GM19372 (cell line): ENCODE results near the gene IQCM.

Experiments
- ATAC-seq: cut with Tn5 transposase; IDR thresholded peaks from one replicate; pipeline ENCODE4 v1.9.1; 2021; ENCODE audit warnings: mild to moderate bottlenecking, low read depth, moderate library complexity; ENCODE audit not compliant: unreplicated experiment

The IQCM gene, protein sequence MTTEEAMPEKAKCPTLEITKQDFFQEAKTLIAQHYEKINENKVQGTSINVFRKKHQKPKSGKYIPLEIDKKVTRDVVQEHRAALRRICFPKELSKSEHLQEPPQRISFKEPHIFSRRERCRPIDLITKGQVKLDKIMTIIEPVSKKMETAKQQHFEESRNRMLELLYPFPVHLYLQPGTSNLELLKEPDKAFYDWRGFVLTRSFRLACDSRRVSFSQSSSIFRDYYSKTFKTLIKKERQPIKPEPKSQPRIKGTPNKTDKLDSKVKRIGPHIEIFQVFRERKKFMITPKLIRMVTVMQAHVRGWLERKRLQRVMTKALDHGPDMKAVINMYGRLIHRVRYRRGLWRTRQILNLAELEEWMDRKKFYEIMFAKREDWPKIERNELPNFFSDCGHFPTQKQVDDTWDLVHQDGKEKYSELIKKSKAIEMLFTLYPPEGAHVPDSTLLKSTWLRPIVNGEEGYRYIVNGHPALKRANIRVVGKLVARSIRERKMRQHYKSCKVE

DNA sequence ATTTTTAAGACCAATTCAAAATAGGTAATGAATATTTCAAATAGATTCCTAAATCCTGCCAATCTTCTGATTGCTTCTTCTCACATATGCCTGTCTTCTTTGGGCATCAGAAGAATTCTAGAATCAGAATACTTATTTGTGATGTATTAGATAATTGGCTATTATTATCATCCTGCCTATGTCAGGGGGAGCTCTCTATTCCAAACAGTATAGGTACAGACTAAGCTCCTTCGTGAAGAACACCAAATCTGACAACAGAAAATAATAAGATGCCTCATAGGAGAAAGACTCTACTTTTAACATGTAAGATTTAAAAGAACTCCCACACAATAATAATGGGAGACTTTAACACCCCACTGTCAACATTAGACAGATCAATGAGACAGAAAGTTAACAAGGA, at the start of gene IQCM:
TSS of gene IQCM (minus strand) at position 101 of the 400 bp plus-strand sequence. CDS start 73,152 bp downstream, outside the sequence.
- ATAC-seq: no peak

DNA sequence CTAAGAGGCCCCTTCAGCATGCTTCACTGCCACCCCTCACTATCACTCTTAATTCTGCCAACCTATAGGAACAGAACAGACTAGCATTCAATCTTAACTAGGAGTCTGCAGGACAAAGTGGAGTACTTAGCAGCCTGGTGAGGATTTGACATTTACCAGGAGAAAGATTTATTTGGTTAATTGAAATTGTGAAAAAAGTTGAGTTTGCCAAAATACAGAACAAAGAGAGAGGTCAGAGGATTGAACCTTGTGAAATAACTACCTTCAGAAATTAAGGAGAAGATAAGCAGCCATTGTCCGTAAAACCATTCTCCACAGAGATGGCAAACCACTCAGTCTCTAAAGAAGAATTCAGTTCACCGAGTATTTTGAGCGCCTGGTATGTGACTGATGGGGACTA, 41.8 kb upstream of the IQCM start:
- ATAC-seq: no peak

DNA sequence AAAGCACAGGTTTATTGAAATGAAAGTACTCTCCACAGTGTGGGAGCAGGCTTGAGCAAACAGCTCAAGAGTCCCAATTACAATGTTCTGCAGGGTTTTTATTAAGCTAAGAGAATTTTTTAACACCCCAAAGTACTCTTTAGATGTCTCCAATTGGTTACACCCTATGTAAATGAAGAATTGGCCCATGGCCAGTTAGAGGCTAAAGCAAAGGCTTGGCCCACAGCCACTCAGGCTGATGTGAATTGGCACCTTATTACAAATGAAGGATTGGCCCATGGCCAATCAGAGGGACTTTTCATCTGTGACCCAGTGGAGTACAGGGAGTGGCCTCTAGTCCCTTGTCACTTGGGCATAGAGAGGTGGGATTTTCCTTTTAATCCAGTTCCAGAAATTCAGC, 30.1 kb upstream of the IQCM start:
- ATAC-seq: no peak

DNA sequence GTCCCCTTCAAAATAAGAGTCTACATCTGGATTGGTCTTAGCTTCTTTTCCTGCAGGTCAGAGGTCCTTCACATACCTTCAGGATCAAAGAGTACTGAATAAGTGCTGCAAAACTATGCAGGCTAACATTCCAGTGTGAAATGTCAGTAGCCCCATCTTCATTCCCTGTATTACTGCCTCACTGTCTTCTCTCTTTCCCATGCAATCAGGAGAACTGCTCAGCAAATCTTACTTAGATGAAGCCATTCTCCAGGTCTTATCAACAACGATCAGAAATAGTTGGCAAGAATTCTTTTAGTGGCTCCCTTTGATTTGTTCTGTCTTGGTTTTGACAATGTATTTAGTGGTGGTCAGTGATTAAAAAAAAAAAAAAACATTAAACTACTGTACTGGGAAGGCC, 26.0 kb upstream of the IQCM start:
- ATAC-seq: no peak

DNA sequence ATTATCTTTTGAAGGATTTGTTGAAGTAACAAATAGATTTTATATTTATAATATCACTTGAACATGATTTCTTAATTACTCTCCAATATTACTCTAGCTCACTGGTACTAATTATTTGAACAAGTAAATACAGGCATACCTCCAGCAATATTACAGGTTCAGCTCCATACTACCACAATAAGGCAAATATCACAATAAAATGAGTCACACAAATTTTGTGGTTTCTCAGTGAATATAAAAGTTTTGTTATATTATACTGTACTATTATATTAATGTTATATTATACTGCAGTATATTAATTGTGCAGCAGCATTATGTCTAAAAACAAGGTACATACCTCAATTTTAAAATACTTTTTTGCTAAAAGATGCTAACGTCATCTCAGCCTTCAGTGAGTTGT, 22.4 kb upstream of the IQCM start:
- no peak for ATAC-seq

DNA sequence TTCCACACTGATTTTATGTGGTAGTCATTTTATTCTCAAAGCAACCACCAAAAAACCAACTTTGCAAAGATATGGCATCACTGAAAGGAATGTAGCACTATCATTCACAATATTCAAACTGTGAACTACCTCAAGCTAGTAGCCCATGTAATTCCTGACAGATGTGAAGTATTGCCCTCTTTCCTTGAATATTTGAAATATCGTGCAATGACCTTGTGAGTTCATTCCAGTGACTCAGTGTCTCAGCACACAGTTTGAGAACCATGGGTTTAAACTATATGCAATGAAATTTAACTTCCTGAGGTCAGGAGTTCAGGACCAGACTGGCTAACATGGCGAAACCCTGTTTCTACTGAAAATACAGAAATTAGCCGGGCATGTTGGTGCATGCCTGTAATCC, 20.9 kb upstream of the IQCM start:
- no peak for ATAC-seq

DNA sequence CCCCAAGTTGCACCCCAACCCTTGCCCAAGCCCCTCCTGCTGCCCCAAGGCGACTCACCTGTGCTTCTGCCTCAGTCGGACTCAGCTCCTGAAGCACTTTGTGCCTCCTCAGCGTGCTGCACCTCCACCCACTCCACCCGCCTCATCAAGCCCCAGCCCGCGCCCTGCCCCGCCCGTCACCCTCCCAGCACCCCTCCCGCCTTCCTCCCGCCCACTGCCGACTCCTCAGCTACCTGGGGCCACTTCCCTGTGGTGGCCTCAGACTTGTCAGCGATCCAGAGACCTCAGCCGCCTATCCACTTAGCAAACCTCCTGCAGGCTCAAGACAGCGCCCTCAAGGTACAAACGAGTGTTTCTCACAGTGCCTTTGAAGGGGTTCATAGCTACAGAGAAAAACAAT, 19.6 kb upstream of the IQCM start:
- ATAC-seq: no peak

DNA sequence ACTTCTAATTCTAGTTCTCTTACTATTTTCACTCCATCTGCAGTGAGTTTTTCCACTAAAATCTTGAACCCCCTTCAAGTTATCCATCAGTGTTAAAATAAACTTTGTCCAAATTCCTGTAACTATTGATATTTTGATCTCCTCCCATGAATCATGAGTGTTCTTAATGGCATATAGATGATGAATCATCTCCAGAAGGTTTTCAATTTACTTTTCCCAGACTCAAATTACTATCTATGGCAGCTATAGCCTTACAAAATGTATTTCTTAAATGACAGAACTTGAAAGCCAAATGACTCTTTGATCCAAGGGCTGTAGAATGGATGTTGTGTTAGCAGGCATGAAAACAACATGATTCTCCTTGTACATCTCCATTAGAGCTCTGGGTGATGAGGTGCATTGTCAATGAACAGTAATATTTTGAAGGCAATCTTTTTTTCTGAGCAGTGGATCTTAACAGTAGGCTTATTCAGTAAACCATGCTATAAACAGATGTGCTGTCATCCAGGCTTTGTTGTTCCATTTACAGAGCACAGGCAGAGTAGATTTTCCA, 16.1 kb upstream of the IQCM start:
- ATAC-seq: no peak

DNA sequence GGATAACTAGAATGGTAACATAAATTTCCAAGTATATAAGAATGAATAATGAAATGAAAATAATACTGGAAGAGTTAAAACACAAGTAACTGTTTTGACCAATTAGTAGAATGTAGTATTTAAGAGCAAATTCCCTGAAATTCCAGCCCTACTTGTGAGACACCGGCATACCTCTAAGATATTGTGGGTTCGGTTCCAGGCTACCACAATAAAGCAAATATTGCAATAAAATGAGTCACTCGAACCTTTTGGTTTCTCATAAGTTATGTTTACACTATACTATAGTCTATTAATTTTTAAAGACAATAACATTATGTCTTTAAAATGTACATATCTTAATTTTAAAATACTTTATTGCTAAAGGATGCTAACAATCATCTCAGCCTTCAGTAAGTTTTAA, 15.2 kb upstream of the IQCM start:
- ATAC-seq: no peak

DNA sequence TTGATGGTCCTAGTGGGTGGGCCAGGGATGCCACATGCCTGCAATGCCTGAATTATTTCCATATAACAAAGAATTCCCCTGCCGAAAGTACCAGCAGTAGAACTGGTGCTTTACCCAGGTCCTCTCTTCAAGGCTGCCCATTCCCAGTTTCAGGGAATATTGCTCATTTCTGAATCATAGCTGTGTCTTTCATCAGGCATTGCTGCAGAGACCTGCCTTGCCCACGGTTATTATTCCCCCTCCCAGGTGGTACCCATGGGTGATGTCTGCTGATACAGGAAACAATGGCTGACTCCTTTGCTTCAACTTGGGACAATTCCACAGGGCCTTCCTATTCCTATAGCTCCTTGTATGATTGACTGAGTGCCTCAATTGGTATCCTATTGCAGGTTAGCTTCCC, 9.7 kb upstream of the IQCM start:
- ATAC-seq: no peak

DNA sequence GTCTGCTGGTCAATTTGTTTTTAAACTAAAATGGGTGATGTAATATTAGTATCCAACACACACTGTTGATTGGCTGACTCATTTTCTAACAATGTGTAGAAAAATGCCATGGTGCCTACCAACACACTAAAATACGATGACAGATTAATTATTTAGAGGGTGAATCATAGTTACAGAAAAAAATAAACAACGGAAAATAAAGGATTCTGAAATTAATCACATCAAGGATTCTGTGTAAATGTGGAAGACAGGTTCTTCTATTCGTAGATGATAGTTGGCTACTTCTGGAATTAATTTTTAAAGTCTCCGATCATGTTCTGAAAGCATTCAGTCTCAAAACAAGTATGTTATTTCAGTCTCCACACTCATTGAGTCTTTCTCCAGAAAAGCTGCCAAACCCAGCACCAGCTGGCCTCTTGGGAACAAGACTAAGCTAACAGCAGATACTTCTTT, 8.2 kb upstream of the IQCM start:
- no peak for ATAC-seq

DNA sequence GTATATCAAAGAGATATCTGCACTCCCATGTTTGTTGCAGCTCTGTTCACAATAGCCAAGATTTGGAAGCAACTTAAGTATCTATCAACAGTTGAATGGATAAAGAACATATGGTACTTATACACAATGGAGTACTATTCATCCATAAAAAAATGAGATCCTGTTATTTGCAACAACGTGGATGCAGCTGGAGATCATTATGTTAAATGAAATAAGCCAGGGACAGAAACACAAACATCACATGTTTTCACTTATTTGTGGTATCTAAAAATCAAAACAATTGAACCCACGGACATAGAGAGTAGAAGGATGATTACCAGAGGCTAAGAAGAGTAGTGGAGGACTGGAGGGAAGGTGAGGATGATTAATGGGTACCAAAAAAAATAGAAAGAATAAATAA, 14.2 kb downstream of the IQCM start:
- ATAC-seq: no peak

DNA sequence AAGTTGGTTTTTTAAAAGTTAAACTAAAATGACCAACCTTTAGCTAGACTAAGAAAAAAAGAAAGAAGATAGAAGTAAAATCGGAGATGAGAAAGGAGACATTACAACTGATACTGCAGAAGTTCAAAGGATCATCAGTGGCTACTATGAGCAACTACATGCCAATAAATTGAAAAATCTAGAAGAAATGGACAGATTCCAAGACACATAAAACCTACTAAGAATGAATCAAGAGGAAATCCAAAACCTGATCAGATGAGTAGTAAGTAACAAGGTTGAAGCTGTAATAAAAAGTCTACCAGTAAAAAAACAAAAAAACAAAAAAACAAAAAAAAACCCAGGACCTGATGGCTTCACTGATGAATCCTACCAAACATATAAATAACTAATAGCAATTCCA, 16.1 kb downstream of the IQCM start:
- no peak for ATAC-seq

DNA sequence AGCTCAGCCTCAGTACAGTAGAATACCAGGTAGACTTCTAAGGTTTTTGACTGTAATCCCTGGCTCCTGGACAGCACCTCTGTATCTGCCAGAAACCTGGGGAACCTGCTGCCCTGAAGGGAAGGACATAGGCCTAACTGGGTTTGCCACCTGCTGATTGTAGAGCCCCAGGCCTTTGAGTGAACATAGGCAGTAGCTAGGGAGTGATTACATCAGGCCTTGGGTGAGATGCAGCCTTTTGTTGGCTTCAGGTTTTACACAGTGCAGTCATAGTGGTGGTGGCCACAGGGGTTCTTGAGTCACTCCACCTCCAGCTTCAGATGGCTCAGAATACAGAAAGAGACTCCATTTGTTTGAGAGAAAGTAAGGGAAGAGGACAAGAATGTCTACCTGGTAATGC, 19.3 kb downstream of the IQCM start:
- no peak for ATAC-seq

DNA sequence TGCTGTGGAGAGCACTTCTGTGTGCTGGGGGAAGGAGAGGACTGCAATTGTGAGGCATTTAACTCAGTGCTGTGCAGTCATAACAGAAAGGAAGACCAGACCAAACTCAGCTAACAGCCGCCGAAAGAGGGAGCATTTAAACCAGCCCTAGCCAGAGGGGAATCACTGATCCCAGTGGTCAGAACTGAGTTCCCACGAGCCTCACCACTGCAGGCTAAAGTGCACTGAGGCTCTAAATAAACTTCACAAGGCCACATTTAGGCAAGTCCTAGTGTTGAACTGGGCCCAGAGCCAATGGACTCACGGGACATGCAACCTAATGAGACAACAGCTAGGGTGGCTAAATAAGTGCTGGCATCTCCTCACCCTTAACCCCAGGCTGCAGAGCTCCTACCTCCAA, 20.4 kb downstream of the IQCM start:
- no peak for ATAC-seq

DNA sequence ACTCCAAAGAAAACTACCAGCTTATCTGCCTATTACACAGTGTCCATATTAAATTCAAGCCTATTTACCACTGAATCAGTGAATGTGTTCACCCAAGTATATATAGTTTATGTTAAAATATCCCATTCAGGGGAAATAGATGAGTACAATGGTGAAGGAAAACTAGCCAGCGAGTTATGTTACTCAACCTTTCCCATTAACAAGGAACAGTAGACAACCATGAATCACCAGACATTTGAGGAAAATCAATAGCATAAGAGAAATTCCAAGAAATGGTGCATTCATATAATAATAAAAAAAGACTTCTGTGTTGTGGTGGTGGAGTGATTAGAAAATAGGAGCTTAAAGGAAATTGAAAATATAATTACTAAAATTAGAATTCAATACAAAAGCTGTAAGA, 21.3 kb downstream of the IQCM start:
- ATAC-seq: no peak

DNA sequence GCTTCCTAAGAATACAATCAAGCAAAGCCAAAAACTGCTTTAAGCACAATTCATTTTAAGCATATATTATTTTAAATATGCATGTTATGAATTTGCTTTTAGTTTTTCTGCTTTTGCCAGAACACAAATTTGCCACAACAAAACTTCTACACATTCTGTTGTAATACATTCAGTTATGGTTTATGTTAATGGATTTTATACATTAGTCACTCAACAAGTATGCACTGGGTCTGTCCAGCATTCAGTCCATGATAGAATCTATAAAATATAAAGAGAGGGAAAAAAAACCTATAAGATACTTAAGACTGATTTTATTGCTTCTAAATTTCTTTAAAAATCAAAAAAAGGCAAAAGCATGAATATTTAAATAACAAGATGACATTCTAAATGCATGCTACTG, 22.2 kb downstream of the IQCM start:
- ATAC-seq: no peak

DNA sequence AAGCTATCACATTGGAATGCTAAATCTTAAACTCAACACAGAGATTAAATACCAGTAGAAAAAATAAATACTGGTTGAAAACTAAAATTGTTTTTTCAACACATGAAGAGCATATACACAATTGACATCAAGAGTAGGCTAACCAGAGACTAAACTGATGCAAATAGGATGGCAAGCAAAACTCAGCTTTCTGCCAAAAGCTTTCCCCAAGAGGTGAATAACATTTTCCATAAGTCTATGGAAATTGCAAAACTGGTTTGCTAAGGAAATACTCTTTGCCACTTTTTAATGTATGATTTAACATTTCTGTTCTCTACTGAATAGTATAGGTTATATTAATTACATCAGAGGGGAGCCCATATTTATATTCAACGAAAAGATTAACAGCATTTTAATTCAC, 23.8 kb downstream of the IQCM start:
- no peak for ATAC-seq

DNA sequence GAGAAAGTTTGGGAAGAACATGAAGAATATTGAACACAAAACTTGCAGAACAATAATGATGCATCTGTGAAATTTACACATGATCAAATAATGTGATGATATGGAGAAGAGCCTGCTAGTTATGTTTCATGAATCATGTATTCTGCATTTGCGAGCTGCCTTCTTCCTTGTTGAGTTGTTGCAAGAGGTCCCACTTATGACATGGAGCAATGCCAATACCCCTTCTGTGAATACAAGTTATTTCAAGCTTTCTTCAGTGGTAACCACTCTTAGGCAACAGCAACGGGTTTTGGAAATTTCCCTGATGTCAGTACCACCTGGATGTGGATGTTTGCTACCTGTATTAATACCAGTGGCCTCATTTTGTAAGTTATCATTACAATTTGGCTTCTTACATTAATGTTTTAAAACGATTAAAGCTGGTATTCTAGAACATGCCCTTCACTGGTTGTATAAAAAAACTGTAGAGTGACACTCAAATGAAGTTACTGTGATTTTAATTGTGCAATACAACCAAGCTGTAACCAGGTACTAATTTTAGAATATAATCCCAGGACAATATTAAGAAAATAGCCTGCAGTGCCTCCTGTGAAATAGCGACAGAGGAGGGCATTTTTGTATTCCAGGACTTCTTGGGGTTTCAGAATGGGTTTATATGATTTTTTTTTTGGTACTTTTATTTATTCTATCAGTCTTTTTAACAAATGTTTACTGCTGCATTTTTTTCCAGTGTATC, 25.3 kb downstream of the IQCM start:
- ATAC-seq: no peak

DNA sequence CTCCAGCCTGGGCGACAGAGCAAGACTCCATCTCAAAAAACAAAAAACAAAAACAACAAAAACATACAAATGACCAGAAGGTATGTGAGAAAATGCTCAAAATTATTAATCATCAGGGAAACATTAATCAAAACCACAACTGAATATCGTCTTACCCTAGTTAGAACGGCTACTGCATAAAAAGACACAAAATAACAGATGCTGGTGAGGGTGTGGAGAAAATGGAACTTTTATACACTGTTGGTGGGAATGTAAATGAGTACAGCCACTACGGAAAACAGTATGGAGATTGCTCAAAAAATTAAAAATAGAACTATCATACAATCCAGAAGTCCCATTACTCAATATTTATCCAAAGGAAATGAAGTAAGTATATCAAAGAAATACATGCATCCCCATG, 27.3 kb downstream of the IQCM start:
- no peak for ATAC-seq

DNA sequence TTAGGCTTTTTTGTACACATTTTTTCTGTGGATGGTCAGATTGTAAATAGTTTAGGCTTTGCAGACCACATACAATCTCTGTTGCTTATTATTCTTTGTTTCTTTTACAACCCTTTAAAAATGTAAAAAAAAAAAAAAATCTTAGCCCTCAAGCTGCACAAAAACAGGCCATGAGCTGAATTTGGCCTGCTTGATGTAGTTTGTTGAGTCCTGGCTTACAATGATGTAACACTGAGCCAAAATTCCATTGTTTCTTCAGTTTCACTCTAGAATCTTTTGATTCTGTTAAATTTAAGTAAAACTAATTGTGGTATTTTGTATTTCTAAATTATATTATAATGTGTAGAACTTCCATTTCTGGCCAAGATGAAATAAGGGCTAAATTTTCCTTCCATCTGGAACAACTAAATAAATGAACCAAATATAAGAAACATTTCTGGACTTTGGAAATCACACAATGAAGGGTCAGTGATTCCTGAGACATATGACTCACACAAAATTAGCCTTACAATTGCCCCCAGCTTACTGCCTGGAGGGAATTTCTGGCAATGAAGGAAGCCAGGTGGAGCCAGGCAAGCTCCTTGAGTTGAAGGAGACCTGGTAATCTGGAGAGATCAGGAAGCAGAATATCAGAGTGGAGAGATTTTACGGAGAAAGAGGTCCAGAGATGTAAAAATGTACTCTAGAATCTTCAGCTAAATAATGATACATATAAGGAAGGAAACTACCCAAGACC, 29.8 kb downstream of the IQCM start:
- no peak for ATAC-seq
